K562 (cell line): ENCODE measurements around the gene BZW2. TPM values are rescaled to one million over a fixed set of nuclear protein-coding genes. Genes with fewer than 3 reads are reported as not detected.

Experiments
- ATF1 ChIP-seq, 2 experiments: fragments of 450-650 bp in 1 of 2; IDR thresholded peaks; 2 replicates each; pipeline ENCODE4 v1.6.1; 2016; ENCODE audit warnings: missing compliant biosample characterization in 1 of 2, missing genetic modification characterization in 1 of 2
- ATF7 ChIP-seq: fragments of 450-650 bp; IDR thresholded peaks from 2 replicates; pipeline ENCODE4 v1.7.1; 2014; ENCODE audit warnings: mild to moderate bottlenecking, moderate library complexity
- BCL6 ChIP-seq: fragments of 250-450 bp; sonication (Bioruptor Pico); IDR thresholded peaks from 2 replicates; pipeline ENCODE4 v1.4.0; 2020
- CREB1 ChIP-seq, 2 experiments: sonication (generic) in 1 of 2; formaldehyde crosslinking in 1 of 2; IDR thresholded peaks; 2 replicates each; pipeline versions ENCODE4 v1.6.1 to v1.8.0; 2012 to 2022; ENCODE audit warnings: inconsistent platforms in 1 of 2, mild to moderate bottlenecking in 1 of 2, missing genetic modification reagents in 1 of 2, moderate library complexity in 1 of 2
- HEY1 ChIP-seq: fragments of 250-450 bp; sonication (Bioruptor Pico); IDR thresholded peaks from 2 replicates; pipeline ENCODE4 v1.5.0; 2020; ENCODE audit warnings: mild to moderate bottlenecking, moderate library complexity, borderline replicate concordance
- JUND ChIP-seq, 2 experiments: IDR thresholded peaks; 2 replicates in 1 of 2; 3 replicates in 1 of 2; pipeline ENCODE4 v1.6.1; 2011; ENCODE audit warnings: borderline replicate concordance in 2 of 2, low read depth in 2 of 2, low read length in 2 of 2, improper control_type of control experiment in 1 of 2, missing biosample characterization in 1 of 2, missing genetic modification characterization in 1 of 2, missing genetic modification reagents in 1 of 2
- KLF16 ChIP-seq: IDR thresholded peaks from 2 replicates; pipeline ENCODE4 v1.6.1; 2016; ENCODE audit warnings: antibody characterized with exemption
- MTA1 ChIP-seq: fragments of 450-650 bp; IDR thresholded peaks from 2 replicates; pipeline ENCODE4 v1.6.1; 2017; ENCODE audit warnings: borderline replicate concordance
- NR2C2 ChIP-seq, 2 experiments: fragments of 200-800 bp in 1 of 2; sonication (Bioruptor generic) in 1 of 2; sonication (generic) in 1 of 2; formaldehyde crosslinking in 1 of 2; IDR thresholded peaks; 2 replicates each; pipeline versions ENCODE4 v1.6.1 to v1.8.0; 2016 to 2022; ENCODE audit warnings: mild to moderate bottlenecking in 1 of 2, missing compliant biosample characterization in 1 of 2, missing genetic modification characterization in 1 of 2, missing genetic modification reagents in 1 of 2
- NRF1 ChIP-seq, 2 experiments: fragments of 450-650 bp; IDR thresholded peaks in 1 of 2; conservative IDR thresholded peaks in 1 of 2; 2 replicates each; pipeline ENCODE4 v1.6.1; 2014; ENCODE audit warnings: mild to moderate bottlenecking in 2 of 2
- POLR2H ChIP-seq: IDR thresholded peaks from 2 replicates; pipeline ENCODE4 v1.6.1; 2016; ENCODE audit warnings: missing genetic modification characterization, low read depth, mild to moderate bottlenecking, control low read depth, missing compliant biosample characterization, moderate library complexity
- RAD51 ChIP-seq: fragments of 450-650 bp; IDR thresholded peaks from 2 replicates; pipeline ENCODE4 v1.7.1; 2016; ENCODE audit warnings: low read depth, mild to moderate bottlenecking, borderline replicate concordance
- RBFOX2 ChIP-seq: fragments of 200-400 bp; formaldehyde crosslinking; IDR thresholded peaks from 2 replicates; pipeline ENCODE4 v1.6.1; 2017; ENCODE audit warnings: low read depth, mild to moderate bottlenecking, low read length, moderate library complexity
- polyA plus RNA-seq, 8 experiments: library from polyadenylated mRNA; depleted of rRNA in 4 of 8; stranded (reverse) in 5 of 8; unstranded in 3 of 8; fragments of >200 nt; fragmentation: Nextera tagmentation in 2 of 8; fragmentation: Illumina TruSeq in 1 of 8; extraction: Ambion mirVana in 2 of 8; extraction: Trizol in 1 of 8; gene quantifications; 2 replicates each; pipeline versions ENCODE4 v1.2.1 to v1.2.3, GENCODE V29; 2011 to 2014; ENCODE audit warnings: inconsistent platforms in 1 of 8, missing spikeins in 1 of 8
- total RNA-seq, 7 experiments: library from RNA; depleted of rRNA in 6 of 7; stranded (reverse); fragments of >200 nt in 6 of 7; fragmentation: Illumina TruSeq in 2 of 7; extraction: Trizol in 2 of 7; gene quantifications; 2 replicates each; pipeline versions ENCODE4 v1.2.1 to v1.2.3, GENCODE V29; 2011 to 2021; ENCODE audit warnings: low replicate concordance in 1 of 7
- TF ChIP-seq, protein P1 (sequence below): fragments of 450-650 bp; IDR thresholded peaks from 2 replicates; pipeline ENCODE4 v1.6.1; 2016; ENCODE audit warnings: mild to moderate bottlenecking, moderate library complexity

BZW2 gene
- total and polyA plus RNA-seq, 9 of the 15 experiments (the other 6 are each of a cell fraction or from before 2014, with no cell fraction given), result 140 to 316 (median 173) TPM

DNA sequence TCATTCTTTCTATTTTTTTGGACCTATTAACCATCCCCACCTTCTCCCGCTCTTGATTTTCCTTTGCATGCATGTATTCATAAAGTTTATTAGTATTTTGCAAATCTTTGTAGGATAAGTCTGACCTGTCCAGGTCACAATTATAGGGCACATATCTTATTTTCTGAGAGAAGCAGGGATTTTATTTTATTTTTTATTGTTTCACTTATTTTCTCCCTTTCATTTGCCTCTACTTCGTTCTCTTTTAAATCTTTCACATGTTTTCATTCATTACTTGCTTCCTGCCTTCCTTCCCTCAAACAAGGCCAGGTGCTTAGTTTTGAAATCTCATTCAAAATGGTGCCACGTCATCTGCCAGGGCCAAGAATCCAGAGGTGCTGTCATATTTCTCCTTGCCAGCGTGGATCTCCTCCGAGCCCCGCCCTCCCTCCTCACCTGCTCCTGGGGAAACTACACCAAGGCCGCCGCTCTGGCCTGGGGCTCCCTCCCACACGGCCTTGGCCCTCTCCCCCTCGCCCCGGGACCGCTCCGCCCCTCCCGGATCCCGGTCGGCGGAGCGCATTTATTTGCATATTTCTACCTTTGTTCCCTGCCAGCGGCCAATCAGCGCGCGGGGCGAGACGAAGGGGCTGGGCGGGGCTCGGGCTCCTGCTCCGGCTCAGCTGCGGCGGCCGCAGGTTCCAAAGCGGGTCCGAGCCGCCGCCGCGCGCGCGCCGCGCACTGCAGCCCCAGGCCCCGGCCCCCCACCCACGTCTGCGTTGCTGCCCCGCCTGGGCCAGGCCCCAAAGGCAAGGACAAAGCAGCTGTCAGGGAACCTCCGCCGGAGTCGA lies 107.3 kb downstream of the BZW2 start, which contains the start of gene TSPAN13 (continued):
- TF ChIP-seq NR2C2 (CRISPR knock-in tag; IDR thresholded peaks at IDR 0.05) (no peak), NR2C2 (tag; IDR thresholded peaks at IDR 0.05) (peak; percentile 33; the same call in 1 of the 2 replicates), ATF1 (CRISPR knock-in tag; IDR thresholded peaks at IDR 0.05) (no peak), ATF1 (tag; IDR thresholded peaks at IDR 0.05) (peak; percentile 84), BCL6 (CRISPR knock-in tag) (no peak), NRF1 (conservative IDR thresholded peaks at IDR 0.05 in 1 of 2, IDR thresholded peaks at IDR 0.05 in 1 of 2) (peak; percentile 68 to 71), CREB1 (IDR thresholded peaks at IDR 0.05) (peak; percentile 80), CREB1 (CRISPR knock-in tag; IDR thresholded peaks at IDR 0.05) (peak; percentile 63; the same call in 1 of the 2 replicates), RBFOX2 (peak; percentile 74; the same call in 1 of the 2 replicates), JUND (IDR thresholded peaks at IDR 0.05; ENCODE audit: borderline replicate concordance, low read depth, low read length) (no peak), JUND (tag; IDR thresholded peaks at IDR 0.05; ENCODE audit: borderline replicate concordance, low read depth, low read length) (no peak; the same call in 2 of the 3 replicates), POLR2H (0 out of 2 replicates have a peak, but pooled peaks have one; percentile 17), HEY1 (CRISPR knock-in tag) (no peak), KLF16 (no peak), RAD51 (0 out of 2 replicates have a peak, but pooled peaks have one; percentile 9), ATF7 (peak; percentile 63; the same call in 1 of the 2 replicates), MTA1 (peak; percentile 90)
- TF ChIP-seq, protein P1, sequence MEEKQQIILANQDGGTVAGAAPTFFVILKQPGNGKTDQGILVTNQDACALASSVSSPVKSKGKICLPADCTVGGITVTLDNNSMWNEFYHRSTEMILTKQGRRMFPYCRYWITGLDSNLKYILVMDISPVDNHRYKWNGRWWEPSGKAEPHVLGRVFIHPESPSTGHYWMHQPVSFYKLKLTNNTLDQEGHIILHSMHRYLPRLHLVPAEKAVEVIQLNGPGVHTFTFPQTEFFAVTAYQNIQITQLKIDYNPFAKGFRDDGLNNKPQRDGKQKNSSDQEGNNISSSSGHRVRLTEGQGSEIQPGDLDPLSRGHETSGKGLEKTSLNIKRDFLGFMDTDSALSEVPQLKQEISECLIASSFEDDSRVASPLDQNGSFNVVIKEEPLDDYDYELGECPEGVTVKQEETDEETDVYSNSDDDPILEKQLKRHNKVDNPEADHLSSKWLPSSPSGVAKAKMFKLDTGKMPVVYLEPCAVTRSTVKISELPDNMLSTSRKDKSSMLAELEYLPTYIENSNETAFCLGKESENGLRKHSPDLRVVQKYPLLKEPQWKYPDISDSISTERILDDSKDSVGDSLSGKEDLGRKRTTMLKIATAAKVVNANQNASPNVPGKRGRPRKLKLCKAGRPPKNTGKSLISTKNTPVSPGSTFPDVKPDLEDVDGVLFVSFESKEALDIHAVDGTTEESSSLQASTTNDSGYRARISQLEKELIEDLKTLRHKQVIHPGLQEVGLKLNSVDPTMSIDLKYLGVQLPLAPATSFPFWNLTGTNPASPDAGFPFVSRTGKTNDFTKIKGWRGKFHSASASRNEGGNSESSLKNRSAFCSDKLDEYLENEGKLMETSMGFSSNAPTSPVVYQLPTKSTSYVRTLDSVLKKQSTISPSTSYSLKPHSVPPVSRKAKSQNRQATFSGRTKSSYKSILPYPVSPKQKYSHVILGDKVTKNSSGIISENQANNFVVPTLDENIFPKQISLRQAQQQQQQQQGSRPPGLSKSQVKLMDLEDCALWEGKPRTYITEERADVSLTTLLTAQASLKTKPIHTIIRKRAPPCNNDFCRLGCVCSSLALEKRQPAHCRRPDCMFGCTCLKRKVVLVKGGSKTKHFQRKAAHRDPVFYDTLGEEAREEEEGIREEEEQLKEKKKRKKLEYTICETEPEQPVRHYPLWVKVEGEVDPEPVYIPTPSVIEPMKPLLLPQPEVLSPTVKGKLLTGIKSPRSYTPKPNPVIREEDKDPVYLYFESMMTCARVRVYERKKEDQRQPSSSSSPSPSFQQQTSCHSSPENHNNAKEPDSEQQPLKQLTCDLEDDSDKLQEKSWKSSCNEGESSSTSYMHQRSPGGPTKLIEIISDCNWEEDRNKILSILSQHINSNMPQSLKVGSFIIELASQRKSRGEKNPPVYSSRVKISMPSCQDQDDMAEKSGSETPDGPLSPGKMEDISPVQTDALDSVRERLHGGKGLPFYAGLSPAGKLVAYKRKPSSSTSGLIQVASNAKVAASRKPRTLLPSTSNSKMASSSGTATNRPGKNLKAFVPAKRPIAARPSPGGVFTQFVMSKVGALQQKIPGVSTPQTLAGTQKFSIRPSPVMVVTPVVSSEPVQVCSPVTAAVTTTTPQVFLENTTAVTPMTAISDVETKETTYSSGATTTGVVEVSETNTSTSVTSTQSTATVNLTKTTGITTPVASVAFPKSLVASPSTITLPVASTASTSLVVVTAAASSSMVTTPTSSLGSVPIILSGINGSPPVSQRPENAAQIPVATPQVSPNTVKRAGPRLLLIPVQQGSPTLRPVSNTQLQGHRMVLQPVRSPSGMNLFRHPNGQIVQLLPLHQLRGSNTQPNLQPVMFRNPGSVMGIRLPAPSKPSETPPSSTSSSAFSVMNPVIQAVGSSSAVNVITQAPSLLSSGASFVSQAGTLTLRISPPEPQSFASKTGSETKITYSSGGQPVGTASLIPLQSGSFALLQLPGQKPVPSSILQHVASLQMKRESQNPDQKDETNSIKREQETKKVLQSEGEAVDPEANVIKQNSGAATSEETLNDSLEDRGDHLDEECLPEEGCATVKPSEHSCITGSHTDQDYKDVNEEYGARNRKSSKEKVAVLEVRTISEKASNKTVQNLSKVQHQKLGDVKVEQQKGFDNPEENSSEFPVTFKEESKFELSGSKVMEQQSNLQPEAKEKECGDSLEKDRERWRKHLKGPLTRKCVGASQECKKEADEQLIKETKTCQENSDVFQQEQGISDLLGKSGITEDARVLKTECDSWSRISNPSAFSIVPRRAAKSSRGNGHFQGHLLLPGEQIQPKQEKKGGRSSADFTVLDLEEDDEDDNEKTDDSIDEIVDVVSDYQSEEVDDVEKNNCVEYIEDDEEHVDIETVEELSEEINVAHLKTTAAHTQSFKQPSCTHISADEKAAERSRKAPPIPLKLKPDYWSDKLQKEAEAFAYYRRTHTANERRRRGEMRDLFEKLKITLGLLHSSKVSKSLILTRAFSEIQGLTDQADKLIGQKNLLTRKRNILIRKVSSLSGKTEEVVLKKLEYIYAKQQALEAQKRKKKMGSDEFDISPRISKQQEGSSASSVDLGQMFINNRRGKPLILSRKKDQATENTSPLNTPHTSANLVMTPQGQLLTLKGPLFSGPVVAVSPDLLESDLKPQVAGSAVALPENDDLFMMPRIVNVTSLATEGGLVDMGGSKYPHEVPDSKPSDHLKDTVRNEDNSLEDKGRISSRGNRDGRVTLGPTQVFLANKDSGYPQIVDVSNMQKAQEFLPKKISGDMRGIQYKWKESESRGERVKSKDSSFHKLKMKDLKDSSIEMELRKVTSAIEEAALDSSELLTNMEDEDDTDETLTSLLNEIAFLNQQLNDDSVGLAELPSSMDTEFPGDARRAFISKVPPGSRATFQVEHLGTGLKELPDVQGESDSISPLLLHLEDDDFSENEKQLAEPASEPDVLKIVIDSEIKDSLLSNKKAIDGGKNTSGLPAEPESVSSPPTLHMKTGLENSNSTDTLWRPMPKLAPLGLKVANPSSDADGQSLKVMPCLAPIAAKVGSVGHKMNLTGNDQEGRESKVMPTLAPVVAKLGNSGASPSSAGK, result 0 out of 2 replicates have a peak, but pooled peaks have one; percentile 21
